ENCODE measurements around the gene CHST11. TPM values are rescaled to one million over a fixed set of nuclear protein-coding genes. Genes with fewer than 3 reads are reported as not detected.

CHST11 gene
- total RNA-seq, 2 experiments from 2014 or later = 53.4 to 53.6 TPM

DNA sequence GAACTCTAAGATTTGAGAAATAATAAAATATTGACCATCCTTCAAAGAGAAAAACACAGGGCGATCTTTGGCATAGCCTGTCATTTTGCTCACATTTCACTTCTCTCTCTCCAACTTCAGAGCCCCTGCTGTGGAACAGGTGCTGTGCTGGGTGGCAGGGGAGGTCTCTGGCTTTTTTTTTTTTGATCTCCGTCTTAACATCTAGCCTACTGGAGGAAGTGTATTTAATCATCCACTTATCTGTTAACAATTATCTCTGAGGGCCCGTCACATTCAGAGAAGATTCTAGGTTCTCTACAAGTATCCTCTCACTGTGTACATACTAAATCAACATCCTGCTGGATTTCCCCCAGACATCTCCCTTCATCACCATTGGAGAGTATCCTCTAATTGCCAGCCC lies 34.1 kb downstream of the CHST11 start:
- Histone ChIP-seq H3K27me3 (ENCODE audit: control insufficient read depth in 1 of 2, insufficient read depth in 2 of 2, low read length in 2 of 2) (no peaks in the 10 kb centered on the region), H3K27ac (ENCODE audit: low read depth in 1 of 2, low read length in 2 of 2) (no peak overlapping the region), H3K9me3 (ENCODE audit: control insufficient read depth in 1 of 2, insufficient read depth in 1 of 2, low read length in 2 of 2) (no peaks in the 10 kb centered on the region), H3K36me3 (ENCODE audit: insufficient read depth, low read length) (no peaks in the 10 kb centered on the region), H3K4me3 (ENCODE audit: low read length) (no peak overlapping the region), H3K4me1 (ENCODE audit: insufficient read depth, low read length) (peaks cover 58% of the 10 kb centered on the region)
- H3K36me3 Mint-ChIP-seq (ENCODE audit: low read depth) = peaks cover 9% of the 10 kb centered on the region
- H3K4me3 Mint-ChIP-seq = peak overlapping the region; percentile 69
- intact Hi-C loops (cut with DNase I, micrococcal nuclease) = no loop called here
- TF ChIP-seq CTCF (IDR thresholded peaks at IDR 0.05) = no peak
- H3K27me3 Mint-ChIP-seq = no peaks in the 10 kb centered on the region
- ATAC-seq (ENCODE audit: poor library complexity) (no peak), DNase-seq (peak in 1 of 14 experiments; percentile 27)
- no peaks in the 10 kb centered on the region for H3K9me3 Mint-ChIP-seq
- ChIA-PET POLR2A (interaction anchor here (0.9 kb wide), 1 partner anchor 33 kb away, joined by 3 read pairs; no protein-coding TSS in a partner anchor), CTCF (no interaction called here)
- peak overlapping the region; percentile 95 for H3K27ac Mint-ChIP-seq
- peaks cover 87% of the 10 kb centered on the region for H3K4me1 Mint-ChIP-seq (ENCODE audit: low read depth)

GRCh38 chr12:104493496-104493895 lies 36.7 kb downstream of the CHST11 start:
- Mint-ChIP-seq H3K4me3 (peak overlapping the region; percentile 52), H3K9me3 (no peaks in the 10 kb centered on the region), H3K4me1 (ENCODE audit: low read depth) (peaks cover 87% of the 10 kb centered on the region), H3K36me3 (ENCODE audit: low read depth) (peaks cover 5% of the 10 kb centered on the region), H3K27ac (peak overlapping the region; percentile 95), H3K27me3 (no peaks in the 10 kb centered on the region)
- intact Hi-C loops (cut with DNase I, micrococcal nuclease) = no loop called here
- no peaks in the 10 kb centered on the region for H3K27me3 ChIP-seq (ENCODE audit: control insufficient read depth in 1 of 2, insufficient read depth in 2 of 2, low read length in 2 of 2)
- peak overlapping the region; percentile 58 to 64 for H3K27ac ChIP-seq (ENCODE audit: low read depth in 1 of 2, low read length in 2 of 2)
- ATAC-seq (ENCODE audit: poor library complexity) = no peak
- no peak for TF ChIP-seq CTCF (IDR thresholded peaks at IDR 0.05)
- POLR2A ChIA-PET = interaction anchor here (0.6 to 2.6 kb wide), 4 partner anchors 8 to 34 kb away, joined by 4 to 32 read pairs (median 18); no protein-coding TSS in a partner anchor
- CTCF ChIA-PET = interaction anchor here (0.8 to 1.6 kb wide), 3 partner anchors 17 to 111 kb away, joined by 3 to 7 read pairs (median 3); partner anchors contain the start of gene CHST11
- H3K36me3 ChIP-seq (ENCODE audit: insufficient read depth, low read length) = no peaks in the 10 kb centered on the region
- no peaks in the 10 kb centered on the region for H3K9me3 ChIP-seq (ENCODE audit: control insufficient read depth in 1 of 2, insufficient read depth in 1 of 2, low read length in 2 of 2)
- DNase-seq = no peak
- H3K4me1 ChIP-seq (ENCODE audit: insufficient read depth, low read length) = peaks cover 58% of the 10 kb centered on the region
- no peak overlapping the region for H3K4me3 ChIP-seq (ENCODE audit: low read length)

DNA sequence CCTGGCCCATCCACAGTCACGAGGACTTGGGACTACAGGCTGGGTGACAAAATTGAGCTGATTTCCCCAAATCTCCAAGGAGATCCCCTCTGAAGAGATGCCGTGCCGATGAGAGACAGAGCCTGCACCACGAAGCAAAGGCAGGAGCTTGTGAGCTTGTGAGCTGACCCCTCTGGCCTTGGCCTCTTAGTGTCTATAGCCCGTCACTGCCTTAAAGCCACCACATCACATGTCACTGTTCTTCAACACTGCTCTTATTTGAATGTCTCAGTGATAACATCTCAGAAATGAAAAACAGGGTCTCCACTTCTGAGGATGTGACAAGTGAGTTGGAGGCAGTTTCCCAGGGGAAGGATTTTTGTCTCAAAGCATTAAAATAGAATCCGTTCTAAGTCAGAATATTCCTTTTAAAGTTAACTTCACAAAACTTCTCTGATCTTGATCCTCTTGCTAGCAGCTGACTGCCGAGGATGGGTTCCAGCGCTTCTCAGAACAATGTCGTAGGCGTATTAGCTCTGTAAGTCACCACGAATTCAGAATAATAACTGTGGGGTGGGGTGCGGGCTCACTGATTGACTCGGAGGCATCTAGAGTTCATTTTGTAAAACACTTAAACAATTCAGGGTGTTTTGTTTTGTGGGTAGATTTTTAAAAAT lies 37.5 kb downstream of the CHST11 start:
- TF ChIP-seq CTCF (IDR thresholded peaks at IDR 0.05) = no peak
- ATAC-seq (ENCODE audit: poor library complexity) (peak; percentile 48), DNase-seq (peak in 12 of 14 experiments; percentile 32 to 67 (median 50))
- no peaks in the 10 kb centered on the region for H3K36me3 ChIP-seq (ENCODE audit: insufficient read depth, low read length)
- no peaks in the 10 kb centered on the region for H3K9me3 ChIP-seq (ENCODE audit: control insufficient read depth in 1 of 2, insufficient read depth in 1 of 2, low read length in 2 of 2)
- ChIA-PET POLR2A (interaction anchor here (0.7 to 2.6 kb wide), 6 partner anchors 9 to 38 kb away, joined by 3 to 32 read pairs (median 10); no protein-coding TSS in a partner anchor), CTCF (interaction anchor here (1.0 to 1.6 kb wide), 4 partner anchors 18 to 296 kb away, joined by 3 to 7 read pairs (median 3); partner anchors contain the start of gene CHST11)
- Mint-ChIP-seq H3K27me3 (no peaks in the 10 kb centered on the region), H3K27ac (peak overlapping the region; percentile 95), H3K4me3 (peak overlapping the region; percentile 80), H3K36me3 (ENCODE audit: low read depth) (peaks cover 5% of the 10 kb centered on the region), H3K4me1 (ENCODE audit: low read depth) (peaks cover 91% of the 10 kb centered on the region), H3K9me3 (no peaks in the 10 kb centered on the region)
- H3K27ac ChIP-seq (ENCODE audit: low read depth in 1 of 2, low read length in 2 of 2) = peak overlapping the region; percentile 58 to 64
- peaks cover 65% of the 10 kb centered on the region for H3K4me1 ChIP-seq (ENCODE audit: insufficient read depth, low read length)
- peak overlapping the region; percentile 29 for H3K4me3 ChIP-seq (ENCODE audit: low read length)
- intact Hi-C loops (cut with DNase I, micrococcal nuclease) = loop anchor here in 1 of 2 experiments (2.0 kb wide), 1 partner anchor 15 kb away; no protein-coding TSS in a partner anchor
- no peaks in the 10 kb centered on the region for H3K27me3 ChIP-seq (ENCODE audit: control insufficient read depth in 1 of 2, insufficient read depth in 2 of 2, low read length in 2 of 2)

All from CD4-positive, alpha-beta T cell (primary cell).